ENCODE data around the gene GNG12. TPM values are rescaled to one million over a fixed set of nuclear protein-coding genes. Genes with fewer than 3 reads are reported as not detected.
A peak's percentile ranks its signal among the peaks of the same experiment; 100 is the strongest.

GNG12 gene
- total RNA-seq, 1 donor from 2014 or later, result 100 TPM

- Mint-ChIP-seq H3K27me3 (ENCODE audit: unreplicated experiment) (no peaks in the 10 kb centered on the region), H3K9me3 (ENCODE audit: unreplicated experiment) (no peaks in the 10 kb centered on the region), H3K4me1 (ENCODE audit: unreplicated experiment) (peaks cover 88% of the 10 kb centered on the region), H3K4me3 (ENCODE audit: unreplicated experiment) (no peak overlapping the region), H3K27ac (ENCODE audit: unreplicated experiment) (peak overlapping the region; percentile 27), H3K36me3 (ENCODE audit: unreplicated experiment) (no peaks in the 10 kb centered on the region)
- DNase-seq (ENCODE audit: extremely low spot score, unreplicated experiment), result no peak
- no peak for TF ChIP-seq CTCF (IDR thresholded peaks at IDR 0.05)
These were observed 43.7 kb downstream of the GNG12 start for GRCh38 chr1:67789551-67789950.

- DNase-seq (ENCODE audit: extremely low spot score, unreplicated experiment), result no peak
- peaks cover 81% of the 10 kb centered on the region for H3K4me1 Mint-ChIP-seq (ENCODE audit: unreplicated experiment)
- no peak overlapping the region for H3K27ac Mint-ChIP-seq (ENCODE audit: unreplicated experiment)
- H3K27me3 Mint-ChIP-seq (ENCODE audit: unreplicated experiment), result no peaks in the 10 kb centered on the region
- no peak for TF ChIP-seq CTCF (IDR thresholded peaks at IDR 0.05)
- H3K36me3 Mint-ChIP-seq (ENCODE audit: unreplicated experiment), result no peaks in the 10 kb centered on the region
- no peaks in the 10 kb centered on the region for H3K9me3 Mint-ChIP-seq (ENCODE audit: unreplicated experiment)
- no peak overlapping the region for H3K4me3 Mint-ChIP-seq (ENCODE audit: unreplicated experiment)
These were observed 44.4 kb downstream of the GNG12 start for GRCh38 chr1:67788904-67789303.

- Mint-ChIP-seq H3K36me3 (ENCODE audit: unreplicated experiment) (no peaks in the 10 kb centered on the region), H3K27ac (ENCODE audit: unreplicated experiment) (peak overlapping the region; percentile 3), H3K9me3 (ENCODE audit: unreplicated experiment) (no peaks in the 10 kb centered on the region), H3K27me3 (ENCODE audit: unreplicated experiment) (no peaks in the 10 kb centered on the region), H3K4me3 (ENCODE audit: unreplicated experiment) (no peak overlapping the region), H3K4me1 (ENCODE audit: unreplicated experiment) (peaks cover 75% of the 10 kb centered on the region)
- DNase-seq (ENCODE audit: extremely low spot score, unreplicated experiment), result no peak
- TF ChIP-seq CTCF (IDR thresholded peaks at IDR 0.05), result no peak
These were observed 45.0 kb downstream of the GNG12 start for GRCh38 chr1:67788238-67788790.

GRCh38 chr1:67787746-67788145, 45.5 kb downstream of the GNG12 start:
- no peaks in the 10 kb centered on the region for H3K27me3 Mint-ChIP-seq (ENCODE audit: unreplicated experiment)
- no peak overlapping the region for H3K4me3 Mint-ChIP-seq (ENCODE audit: unreplicated experiment)
- H3K9me3 Mint-ChIP-seq (ENCODE audit: unreplicated experiment), result no peaks in the 10 kb centered on the region
- H3K36me3 Mint-ChIP-seq (ENCODE audit: unreplicated experiment), result no peaks in the 10 kb centered on the region
- DNase-seq (ENCODE audit: extremely low spot score, unreplicated experiment), result no peak
- H3K27ac Mint-ChIP-seq (ENCODE audit: unreplicated experiment), result peak overlapping the region; percentile 33
- peaks cover 70% of the 10 kb centered on the region for H3K4me1 Mint-ChIP-seq (ENCODE audit: unreplicated experiment)
- no peak for TF ChIP-seq CTCF (IDR thresholded peaks at IDR 0.05)

- no peak for TF ChIP-seq CTCF (IDR thresholded peaks at IDR 0.05)
- Mint-ChIP-seq H3K9me3 (ENCODE audit: unreplicated experiment) (no peaks in the 10 kb centered on the region), H3K27me3 (ENCODE audit: unreplicated experiment) (no peaks in the 10 kb centered on the region), H3K4me3 (ENCODE audit: unreplicated experiment) (no peak overlapping the region), H3K27ac (ENCODE audit: unreplicated experiment) (peak overlapping the region; percentile 89), H3K4me1 (ENCODE audit: unreplicated experiment) (peaks cover 53% of the 10 kb centered on the region), H3K36me3 (ENCODE audit: unreplicated experiment) (no peaks in the 10 kb centered on the region)
- DNase-seq (ENCODE audit: extremely low spot score, unreplicated experiment), result no peak
These were observed 47.2 kb downstream of the GNG12 start for GRCh38 chr1:67785847-67786753.
